Coronary artery (tissue), 2 donors: Measurements from ENCODE around the gene RGCC.
"Not testable (repeated sequence)": the region's sequence is repeated elsewhere in the genome, so short reads cannot be mapped to it uniquely, and the experiment has no call there.

ENCODE experiments used
- DNase-seq: peaks from one replicate; pipeline ENCODE4 v3.0.0-alpha.2; 2017; ENCODE audit warnings: low spot score
- H3K27ac ChIP-seq, 2 donors: fragments of 200-600 bp; sonication (generic); one replicate each; pipeline ENCODE4 v1.5.1; 2016 to 2019
- H3K4me3 ChIP-seq: fragments of 200-600 bp; sonication (generic); 2 replicates; pipeline ENCODE4 v1.5.1; 2016; ENCODE audit warnings: mild to moderate bottlenecking, moderate library complexity
- TF ChIP-seq, protein P1 (sequence below): fragments of 200-600 bp; sonication (generic); IDR thresholded peaks from one replicate; pipeline ENCODE4 v1.5.1; 2019; ENCODE audit warnings: antibody characterized with exemption

Gene RGCC

DNA sequence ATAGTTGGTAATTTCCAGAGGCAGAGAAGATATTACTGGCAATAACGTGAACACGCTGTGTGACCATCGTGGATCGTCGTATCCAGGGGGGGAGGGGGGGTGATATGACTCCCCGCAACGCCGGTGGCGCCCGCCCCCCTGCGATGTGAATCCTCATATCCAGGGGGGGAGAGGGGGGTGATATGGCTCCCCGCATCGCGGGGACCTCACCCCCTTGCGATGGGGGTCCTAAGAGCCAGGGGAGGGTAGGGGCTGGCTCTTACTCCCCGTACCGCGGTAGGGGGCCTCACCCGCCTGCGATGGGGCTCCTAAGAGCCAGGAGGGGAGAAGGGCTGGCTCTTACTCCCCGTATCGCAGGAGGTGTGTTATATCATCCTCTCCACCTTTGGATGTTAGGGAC is 31.3 kb upstream of the RGCC start:
- no peak for DNase-seq
- H3K27ac ChIP-seq = no peak overlapping the region
- H3K4me3 ChIP-seq = no peak overlapping the region
- TF ChIP-seq, protein P1, sequence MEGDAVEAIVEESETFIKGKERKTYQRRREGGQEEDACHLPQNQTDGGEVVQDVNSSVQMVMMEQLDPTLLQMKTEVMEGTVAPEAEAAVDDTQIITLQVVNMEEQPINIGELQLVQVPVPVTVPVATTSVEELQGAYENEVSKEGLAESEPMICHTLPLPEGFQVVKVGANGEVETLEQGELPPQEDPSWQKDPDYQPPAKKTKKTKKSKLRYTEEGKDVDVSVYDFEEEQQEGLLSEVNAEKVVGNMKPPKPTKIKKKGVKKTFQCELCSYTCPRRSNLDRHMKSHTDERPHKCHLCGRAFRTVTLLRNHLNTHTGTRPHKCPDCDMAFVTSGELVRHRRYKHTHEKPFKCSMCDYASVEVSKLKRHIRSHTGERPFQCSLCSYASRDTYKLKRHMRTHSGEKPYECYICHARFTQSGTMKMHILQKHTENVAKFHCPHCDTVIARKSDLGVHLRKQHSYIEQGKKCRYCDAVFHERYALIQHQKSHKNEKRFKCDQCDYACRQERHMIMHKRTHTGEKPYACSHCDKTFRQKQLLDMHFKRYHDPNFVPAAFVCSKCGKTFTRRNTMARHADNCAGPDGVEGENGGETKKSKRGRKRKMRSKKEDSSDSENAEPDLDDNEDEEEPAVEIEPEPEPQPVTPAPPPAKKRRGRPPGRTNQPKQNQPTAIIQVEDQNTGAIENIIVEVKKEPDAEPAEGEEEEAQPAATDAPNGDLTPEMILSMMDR = no peak

DNA sequence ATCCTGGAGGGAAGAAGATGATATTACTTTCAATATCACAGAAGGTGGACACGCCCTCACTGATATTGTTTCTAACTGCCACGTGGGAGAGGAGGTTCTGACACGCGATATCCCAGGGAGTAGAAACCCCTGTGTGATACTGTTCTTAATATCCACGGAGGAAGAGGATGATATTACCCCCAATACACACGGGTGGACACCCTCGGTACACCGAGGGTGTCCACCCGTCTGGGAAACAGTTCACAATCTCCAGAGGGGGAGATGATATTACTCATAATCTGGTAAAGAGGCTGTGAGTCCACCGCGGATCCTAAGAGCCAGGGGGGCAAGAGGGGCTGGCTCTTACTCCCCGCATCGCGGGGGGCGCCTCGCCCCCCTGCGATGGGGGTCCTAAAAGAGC is 29.7 kb upstream of the RGCC start:
- no peak for DNase-seq
- Histone ChIP-seq H3K27ac (no peak overlapping the region), H3K4me3 (peak overlapping the region; percentile 45)
- TF ChIP-seq, protein P1 = no peak

GRCh38 chr13:41428155-41428554 is 29.2 kb upstream of the RGCC start:
- H3K4me3 ChIP-seq = peak overlapping the region; percentile 45
- TF ChIP-seq, protein P1 = no peak
- DNase-seq = no peak
- H3K27ac ChIP-seq = no peak overlapping the region

DNA sequence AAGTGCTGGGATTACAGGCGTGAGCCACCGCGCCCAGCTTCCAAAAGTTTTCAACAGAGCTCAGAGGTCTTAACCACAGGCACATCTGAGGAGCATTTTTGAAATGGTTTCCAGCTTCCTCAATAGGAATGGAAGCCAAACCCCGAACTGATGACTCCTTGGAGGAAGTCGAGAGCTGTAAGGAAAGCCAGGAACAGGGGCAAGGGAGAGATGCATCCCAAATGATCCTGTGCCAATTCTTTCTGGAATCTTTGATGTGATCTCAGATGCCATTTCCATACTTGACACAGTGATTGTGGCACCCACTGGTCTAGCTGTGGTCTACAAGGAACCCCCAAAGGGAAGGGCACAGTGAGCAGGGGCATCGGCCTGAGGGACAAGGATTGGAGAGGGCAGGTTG is 23.3 kb upstream of the RGCC start:
- H3K27ac ChIP-seq, DNase-seq, H3K4me3 ChIP-seq: not testable (repeated sequence)

- no peak overlapping the region for H3K4me3 ChIP-seq
- DNase-seq = no peak
- TF ChIP-seq, protein P1 = no peak
These were observed 22.4 kb upstream of the RGCC start for GRCh38 chr13:41434831-41435520.

GRCh38 chr13:41443969-41444368 is 13.4 kb upstream of the RGCC start:
- no peak for DNase-seq
- TF ChIP-seq, protein P1 = no peak
- Histone ChIP-seq H3K4me3 (no peak overlapping the region), H3K27ac (no peak overlapping the region)

More at GRCh38 chr13:41434831-41435520, 22.4 kb upstream of the RGCC start:
- no peak overlapping the region for H3K27ac ChIP-seq

DNA sequence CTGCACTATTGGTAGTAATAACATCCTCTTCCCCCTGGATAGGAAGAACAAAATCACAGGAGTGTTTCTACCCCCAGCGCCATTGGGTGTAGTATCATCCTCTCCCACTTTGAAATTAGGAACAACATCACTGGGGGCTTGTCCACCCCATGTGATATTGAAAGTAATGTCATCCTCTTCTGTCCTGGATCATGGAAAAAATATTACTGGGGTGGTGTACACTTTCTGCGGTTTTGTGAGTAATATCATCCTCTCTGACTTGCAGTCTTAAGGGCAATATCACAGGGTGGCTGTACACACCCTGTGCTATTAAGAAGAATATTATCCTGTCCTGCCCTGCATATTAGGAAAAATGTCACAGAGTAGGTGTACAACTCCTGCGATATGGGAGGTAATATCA is 4.9 kb upstream of the RGCC start:
- TF ChIP-seq, protein P1 = no peak
- Histone ChIP-seq H3K4me3 (no peak overlapping the region), H3K27ac (no peak overlapping the region)
- no peak for DNase-seq
